ENCODE measurements around the gene LRRN2.

LRRN2 gene

DNA sequence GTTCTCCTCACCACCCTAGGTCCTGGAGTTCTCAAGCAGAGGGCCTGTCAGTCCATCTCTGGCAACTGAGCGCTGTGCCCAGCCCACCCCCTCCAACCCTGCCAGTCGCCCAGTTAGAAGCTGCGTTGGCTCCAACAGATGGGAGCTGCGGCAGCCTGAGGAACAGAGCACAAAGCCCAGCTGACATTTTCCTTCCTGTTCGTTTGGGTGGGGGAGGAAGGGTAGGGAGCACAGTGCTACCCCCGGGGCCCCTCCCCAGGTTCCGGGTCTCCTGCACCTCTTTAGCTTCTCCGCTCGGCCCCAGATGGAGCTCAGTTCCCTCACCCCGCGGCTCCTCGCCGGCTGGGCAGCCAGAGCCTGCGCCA lies 1.4 kb downstream of the LRRN2 start:
- Histone ChIP-seq H3K9ac (ENCODE audit: low read depth, low read length) (no peak overlapping the region), H3K4me3 (ENCODE audit: low read depth, low read length) (peak overlapping the region; percentile 81)

GRCh38 chr1:204683284-204684205 lies 2.0 kb downstream of the LRRN2 start:
- Histone ChIP-seq H3K4me3 (ENCODE audit: low read depth, low read length) (peak overlapping the region; percentile 81), H3K4me1 (ENCODE audit: control insufficient read depth, insufficient read depth, low read length) (peaks cover 12% of the 10 kb centered on the region), H3K27me3 (ENCODE audit: control insufficient read depth, insufficient read depth, low read length) (peaks cover 74% of the 10 kb centered on the region), H3K9me3 (ENCODE audit: control insufficient read depth, insufficient read depth, low read length) (no peaks in the 10 kb centered on the region), H3K36me3 (ENCODE audit: control insufficient read depth, insufficient read depth, low read length) (no peaks in the 10 kb centered on the region), H3K9ac (ENCODE audit: low read depth, low read length) (no peak overlapping the region)

More for the DNA sequence above, 1.4 kb downstream of the LRRN2 start:
- Histone ChIP-seq H3K4me1 (ENCODE audit: control insufficient read depth, insufficient read depth, low read length) (peaks cover 12% of the 10 kb centered on the region), H3K36me3 (ENCODE audit: control insufficient read depth, insufficient read depth, low read length) (no peaks in the 10 kb centered on the region), H3K9me3 (ENCODE audit: control insufficient read depth, insufficient read depth, low read length) (no peaks in the 10 kb centered on the region), H3K27me3 (ENCODE audit: control insufficient read depth, insufficient read depth, low read length) (peaks cover 81% of the 10 kb centered on the region)

DNA sequence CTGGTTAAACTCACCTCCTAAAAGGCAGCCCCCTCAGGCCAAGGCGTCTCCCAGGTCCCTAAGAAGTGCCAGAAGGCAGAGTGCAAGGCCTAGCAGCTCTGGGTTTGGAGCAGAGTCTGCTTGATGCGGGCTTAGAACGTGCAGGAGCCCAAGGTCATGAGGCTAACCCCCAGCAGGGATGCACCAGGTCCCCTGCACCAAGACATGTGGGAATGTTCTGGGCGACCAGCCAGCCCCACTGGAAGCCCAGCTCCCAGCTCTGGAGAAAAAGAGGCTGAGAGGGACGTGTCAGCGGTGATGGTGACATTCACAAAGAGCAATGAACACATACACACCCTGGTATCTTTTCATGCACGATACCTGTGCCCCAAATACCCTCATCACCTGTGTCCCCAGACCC lies 5.1 kb downstream of the LRRN2 start:
- Histone ChIP-seq H3K36me3 (ENCODE audit: control insufficient read depth, insufficient read depth, low read length) (no peaks in the 10 kb centered on the region), H3K27me3 (ENCODE audit: control insufficient read depth, insufficient read depth, low read length) (peaks cover 44% of the 10 kb centered on the region), H3K9me3 (ENCODE audit: control insufficient read depth, insufficient read depth, low read length) (no peaks in the 10 kb centered on the region), H3K4me1 (ENCODE audit: control insufficient read depth, insufficient read depth, low read length) (peaks cover 8% of the 10 kb centered on the region), H3K4me3 (ENCODE audit: low read depth, low read length) (no peak overlapping the region), H3K9ac (ENCODE audit: low read depth, low read length) (no peak overlapping the region)

- peaks cover 8% of the 10 kb centered on the region for H3K4me1 ChIP-seq (ENCODE audit: control insufficient read depth, insufficient read depth, low read length)
- H3K9me3 ChIP-seq (ENCODE audit: control insufficient read depth, insufficient read depth, low read length) = no peaks in the 10 kb centered on the region
- H3K27me3 ChIP-seq (ENCODE audit: control insufficient read depth, insufficient read depth, low read length) = peaks cover 42% of the 10 kb centered on the region
- H3K9ac ChIP-seq (ENCODE audit: low read depth, low read length) = no peak overlapping the region
- no peaks in the 10 kb centered on the region for H3K36me3 ChIP-seq (ENCODE audit: control insufficient read depth, insufficient read depth, low read length)
- H3K4me3 ChIP-seq (ENCODE audit: low read depth, low read length) = no peak overlapping the region
Observed at GRCh38 chr1:204680051-204680450, 5.5 kb downstream of the LRRN2 start.

DNA sequence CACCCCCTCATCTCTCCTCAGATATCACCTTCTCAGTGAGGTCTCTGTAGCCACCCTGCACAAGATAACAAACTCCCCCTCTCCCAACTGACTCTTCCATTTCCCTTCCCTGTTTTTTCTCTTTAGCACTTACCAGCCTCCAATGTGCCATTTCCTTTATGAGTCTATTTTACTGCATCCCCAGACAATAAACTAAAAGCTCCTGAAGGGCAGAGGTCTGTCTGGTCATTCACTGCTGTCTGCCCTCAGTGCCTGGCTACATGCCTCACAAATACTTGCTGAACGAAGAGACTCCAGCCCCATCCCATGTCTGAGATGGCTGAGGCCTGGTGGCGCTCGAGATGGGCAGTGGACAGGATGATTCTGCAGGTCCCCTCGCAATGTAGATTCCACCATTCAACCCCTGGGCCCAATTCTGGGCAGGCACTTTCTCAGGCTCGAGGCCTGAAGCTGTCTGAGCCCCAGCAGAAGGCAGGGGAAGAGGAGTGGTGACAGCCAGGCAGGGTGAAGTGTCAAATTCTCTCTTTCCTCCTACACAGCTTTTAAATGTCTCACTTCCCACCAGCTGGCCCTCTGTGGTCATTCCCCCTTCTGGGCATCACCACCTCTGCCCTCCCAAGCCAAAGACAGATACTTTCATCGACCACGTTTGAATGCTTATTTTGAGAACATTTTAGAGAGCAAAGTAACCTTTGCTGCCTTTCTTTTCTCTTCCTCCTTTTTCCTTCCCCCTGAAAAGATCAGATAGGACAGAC lies 6.6 kb downstream of the LRRN2 start:
- peaks cover 4% of the 10 kb centered on the region for H3K4me1 ChIP-seq (ENCODE audit: control insufficient read depth, insufficient read depth, low read length)
- peaks cover 32% of the 10 kb centered on the region for H3K27me3 ChIP-seq (ENCODE audit: control insufficient read depth, insufficient read depth, low read length)
- H3K4me3 ChIP-seq (ENCODE audit: low read depth, low read length) = no peak overlapping the region
- no peaks in the 10 kb centered on the region for H3K9me3 ChIP-seq (ENCODE audit: control insufficient read depth, insufficient read depth, low read length)
- H3K36me3 ChIP-seq (ENCODE audit: control insufficient read depth, insufficient read depth, low read length) = no peaks in the 10 kb centered on the region
- H3K9ac ChIP-seq (ENCODE audit: low read depth, low read length) = no peak overlapping the region

- Histone ChIP-seq H3K36me3 (ENCODE audit: control insufficient read depth, insufficient read depth, low read length) (no peaks in the 10 kb centered on the region), H3K9ac (ENCODE audit: low read depth, low read length) (no peak overlapping the region), H3K9me3 (ENCODE audit: control insufficient read depth, insufficient read depth, low read length) (no peaks in the 10 kb centered on the region), H3K4me3 (ENCODE audit: low read depth, low read length) (no peak overlapping the region), H3K27me3 (ENCODE audit: control insufficient read depth, insufficient read depth, low read length) (peaks cover 21% of the 10 kb centered on the region), H3K4me1 (ENCODE audit: control insufficient read depth, insufficient read depth, low read length) (peaks cover 3% of the 10 kb centered on the region)
Observed at GRCh38 chr1:204677864-204678263, 7.7 kb downstream of the LRRN2 start.

DNA sequence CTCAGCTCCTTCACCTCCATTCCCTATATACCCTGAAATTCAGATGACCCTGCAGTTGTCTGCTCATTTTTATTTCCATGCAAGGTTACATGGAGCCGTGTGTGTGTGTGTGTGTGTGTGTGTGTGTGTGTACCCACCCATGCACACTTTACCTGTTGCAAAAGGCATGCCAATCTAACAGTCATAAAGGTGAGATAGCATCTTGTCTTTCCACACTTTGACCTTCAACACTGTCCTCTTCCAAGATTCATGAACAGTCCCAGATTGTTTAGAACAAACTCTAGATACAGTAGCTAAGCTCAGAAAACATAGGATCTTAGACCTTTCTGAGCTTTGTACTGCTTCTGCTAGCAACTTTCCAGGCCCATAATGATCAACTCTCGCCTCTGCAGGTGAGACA lies 9.5 kb downstream of the LRRN2 start:
- no peak overlapping the region for H3K4me3 ChIP-seq (ENCODE audit: low read depth, low read length)
- H3K36me3 ChIP-seq (ENCODE audit: control insufficient read depth, insufficient read depth, low read length) = no peaks in the 10 kb centered on the region
- no peak overlapping the region for H3K9ac ChIP-seq (ENCODE audit: low read depth, low read length)
- H3K27me3 ChIP-seq (ENCODE audit: control insufficient read depth, insufficient read depth, low read length) = peaks cover 12% of the 10 kb centered on the region
- H3K9me3 ChIP-seq (ENCODE audit: control insufficient read depth, insufficient read depth, low read length) = no peaks in the 10 kb centered on the region
- no peaks in the 10 kb centered on the region for H3K4me1 ChIP-seq (ENCODE audit: control insufficient read depth, insufficient read depth, low read length)

DNA sequence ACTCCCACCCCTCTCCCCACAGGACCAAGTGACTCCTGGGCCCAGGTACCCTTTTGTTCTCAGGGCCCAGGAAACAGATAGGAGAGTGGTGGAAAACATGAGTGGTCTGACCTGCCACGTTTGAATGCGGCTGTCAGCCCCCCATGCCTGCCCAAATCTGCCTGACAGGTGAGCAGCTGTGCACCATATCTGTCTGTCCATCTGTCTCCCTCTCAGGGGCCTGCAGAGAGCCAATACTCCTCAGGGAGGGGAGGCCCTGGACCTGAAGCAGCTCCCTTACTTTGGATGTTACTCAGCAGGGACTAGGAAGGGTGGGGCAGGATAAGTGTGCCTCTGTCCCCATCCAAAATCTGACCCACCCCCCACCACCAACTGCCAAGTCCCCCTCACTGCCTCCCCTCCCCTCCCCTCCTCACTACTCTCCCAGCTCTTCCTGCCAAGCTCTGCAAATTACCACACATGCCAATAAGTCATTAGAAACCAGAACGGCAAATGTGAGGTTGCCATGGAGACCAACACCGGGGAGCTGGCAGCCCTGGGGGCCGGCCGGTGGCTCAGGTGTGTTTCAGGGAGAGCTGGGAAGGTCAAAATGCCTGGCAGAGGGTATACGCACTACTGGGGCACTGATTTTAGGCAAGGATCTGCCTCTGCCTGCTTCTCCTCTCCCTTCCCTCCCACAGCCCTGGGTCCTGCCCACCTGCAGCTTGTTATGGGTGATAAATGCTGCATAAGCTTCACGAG lies 11.5 kb downstream of the LRRN2 start:
- peaks cover 3% of the 10 kb centered on the region for H3K27me3 ChIP-seq (ENCODE audit: control insufficient read depth, insufficient read depth, low read length)
- no peaks in the 10 kb centered on the region for H3K36me3 ChIP-seq (ENCODE audit: control insufficient read depth, insufficient read depth, low read length)
- H3K9me3 ChIP-seq (ENCODE audit: control insufficient read depth, insufficient read depth, low read length) = no peaks in the 10 kb centered on the region
- H3K4me3 ChIP-seq (ENCODE audit: low read depth, low read length) = no peak overlapping the region
- no peak overlapping the region for H3K9ac ChIP-seq (ENCODE audit: low read depth, low read length)
- H3K4me1 ChIP-seq (ENCODE audit: control insufficient read depth, insufficient read depth, low read length) = no peaks in the 10 kb centered on the region

GRCh38 chr1:204673209-204673608 lies 12.3 kb downstream of the LRRN2 start:
- no peak overlapping the region for H3K4me3 ChIP-seq (ENCODE audit: low read depth, low read length)
- peaks cover 3% of the 10 kb centered on the region for H3K27me3 ChIP-seq (ENCODE audit: control insufficient read depth, insufficient read depth, low read length)
- H3K36me3 ChIP-seq (ENCODE audit: control insufficient read depth, insufficient read depth, low read length) = no peaks in the 10 kb centered on the region
- H3K9ac ChIP-seq (ENCODE audit: low read depth, low read length) = no peak overlapping the region
- H3K9me3 ChIP-seq (ENCODE audit: control insufficient read depth, insufficient read depth, low read length) = no peaks in the 10 kb centered on the region
- H3K4me1 ChIP-seq (ENCODE audit: control insufficient read depth, insufficient read depth, low read length) = no peaks in the 10 kb centered on the region

DNA sequence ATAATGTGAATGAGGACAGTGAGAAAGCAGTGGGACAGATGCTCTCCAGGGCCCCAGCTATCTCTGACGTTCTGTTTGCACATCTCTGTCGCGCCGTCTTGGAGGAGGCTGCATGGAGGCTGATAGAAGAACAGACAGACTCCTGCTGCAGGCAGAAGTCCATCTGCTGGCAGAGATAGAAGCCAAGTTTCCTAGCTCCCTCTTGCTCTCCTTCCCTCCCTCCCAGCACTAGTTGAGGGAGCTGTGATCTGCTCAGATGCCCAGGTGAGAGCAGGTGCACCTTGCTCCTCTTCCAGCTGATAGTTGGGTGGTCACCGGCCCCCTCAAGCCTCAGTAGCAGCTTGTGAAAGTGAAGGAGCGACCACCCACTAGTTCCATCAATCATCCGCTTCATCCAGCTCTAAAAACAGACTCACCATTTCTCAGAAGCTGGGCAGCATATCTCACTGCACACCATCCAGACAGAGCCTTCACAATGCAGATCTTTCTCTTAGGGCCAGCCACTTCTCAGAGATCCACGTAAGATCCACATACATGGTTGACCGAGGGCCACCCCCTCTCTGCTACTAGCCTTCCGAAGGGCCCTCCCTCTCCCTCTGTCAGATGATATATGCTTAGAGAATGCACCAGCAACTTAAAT lies 12.9 kb downstream of the LRRN2 start:
- Histone ChIP-seq H3K4me1 (ENCODE audit: control insufficient read depth, insufficient read depth, low read length) (no peaks in the 10 kb centered on the region), H3K27me3 (ENCODE audit: control insufficient read depth, insufficient read depth, low read length) (peaks cover 3% of the 10 kb centered on the region), H3K4me3 (ENCODE audit: low read depth, low read length) (no peak overlapping the region)

DNA sequence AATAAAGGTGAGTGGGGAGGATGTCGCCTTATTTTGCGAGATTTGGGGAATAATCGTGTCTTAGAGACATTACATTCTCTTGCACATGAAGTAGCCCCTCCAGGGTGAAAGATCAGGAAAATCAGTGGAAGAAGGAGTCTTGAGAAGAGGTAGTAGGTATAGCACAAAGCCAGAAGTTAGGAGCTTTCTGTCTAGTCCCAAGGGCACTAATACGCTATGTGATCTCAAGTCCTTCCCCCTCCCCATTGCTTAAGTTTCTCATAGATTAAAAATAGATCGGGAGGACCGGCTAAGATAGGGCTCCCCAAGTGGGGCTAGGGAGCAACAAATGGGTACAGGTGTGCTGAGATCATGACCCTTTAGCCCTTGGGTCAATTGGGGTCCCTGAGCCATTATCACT lies 13.5 kb downstream of the LRRN2 start:
- no peaks in the 10 kb centered on the region for H3K4me1 ChIP-seq (ENCODE audit: control insufficient read depth, insufficient read depth, low read length)
- H3K36me3 ChIP-seq (ENCODE audit: control insufficient read depth, insufficient read depth, low read length) = no peaks in the 10 kb centered on the region
- no peak overlapping the region for H3K4me3 ChIP-seq (ENCODE audit: low read depth, low read length)
- H3K9ac ChIP-seq (ENCODE audit: low read depth, low read length) = no peak overlapping the region
- peaks cover 3% of the 10 kb centered on the region for H3K27me3 ChIP-seq (ENCODE audit: control insufficient read depth, insufficient read depth, low read length)
- H3K9me3 ChIP-seq (ENCODE audit: control insufficient read depth, insufficient read depth, low read length) = no peaks in the 10 kb centered on the region

More for the DNA sequence above, 12.9 kb downstream of the LRRN2 start:
- H3K9me3 ChIP-seq (ENCODE audit: control insufficient read depth, insufficient read depth, low read length) = no peaks in the 10 kb centered on the region
- no peaks in the 10 kb centered on the region for H3K36me3 ChIP-seq (ENCODE audit: control insufficient read depth, insufficient read depth, low read length)
- no peak overlapping the region for H3K9ac ChIP-seq (ENCODE audit: low read depth, low read length)

Measured in iPS-15b (cell line).